Measurements from ENCODE around the gene TRIM14.

GRCh38 chr9:98101416-98101815, 17.6 kb downstream of the TRIM14 start:
- TF ChIP-seq CTCF (IDR thresholded peaks at IDR 0.05) (no peak), POLR2A (IDR thresholded peaks at IDR 0.05) (no peak)
